Measurements from ENCODE around the gene RUNX2. TPM values are rescaled to one million over a fixed set of nuclear protein-coding genes. Genes with fewer than 3 reads are reported as not detected.

The RUNX2 gene
- total and polyA plus RNA-seq, 2 experiments from 2014 or later = 0.66 to 1.7 TPM

GRCh38 chr6:45562171-45562570 lies 234.0 kb downstream of the RUNX2 start:
- no peaks in the 10 kb centered on the region for H3K9me3 Mint-ChIP-seq
- H3K4me2 ChIP-seq = no peak overlapping the region
- ATAC-seq = no peak
- H2AFZ ChIP-seq = no peak overlapping the region
- no peaks in the 10 kb centered on the region for H3K27me3 ChIP-seq (ENCODE audit: insufficient read depth)
- TF ChIP-seq POLR2AphosphoS5 (IDR thresholded peaks at IDR 0.05; ENCODE audit: low read depth) (no peak), NANOG (IDR thresholded peaks at IDR 0.05; ENCODE audit: borderline replicate concordance) (no peak), EZH2phosphoT487 (IDR thresholded peaks at IDR 0.05; ENCODE audit: unreplicated experiment) (no peak), JUNB (IDR thresholded peaks at IDR 0.05; ENCODE audit: unreplicated experiment) (no peak), CTCF (conservative IDR thresholded peaks at IDR 0.05; ENCODE audit: low read depth in 2 of 2) (no peak), ZNF114 (CRISPR knock-in tag; IDR thresholded peaks at IDR 0.05) (no peak), STAT1 (IDR thresholded peaks at IDR 0.05; ENCODE audit: unreplicated experiment) (no peak), ZNF331 (CRISPR knock-in tag; IDR thresholded peaks at IDR 0.05; ENCODE audit: low read depth) (no peak), EZH2 (IDR thresholded peaks at IDR 0.05; ENCODE audit: low read depth, unreplicated experiment) (no peak), REST (IDR thresholded peaks at IDR 0.05; ENCODE audit: unreplicated experiment) (no peak), CREB1 (CRISPR knock-in tag; IDR thresholded peaks at IDR 0.05; ENCODE audit: low read depth) (no peak)
- TF ChIP-seq, protein P1, sequence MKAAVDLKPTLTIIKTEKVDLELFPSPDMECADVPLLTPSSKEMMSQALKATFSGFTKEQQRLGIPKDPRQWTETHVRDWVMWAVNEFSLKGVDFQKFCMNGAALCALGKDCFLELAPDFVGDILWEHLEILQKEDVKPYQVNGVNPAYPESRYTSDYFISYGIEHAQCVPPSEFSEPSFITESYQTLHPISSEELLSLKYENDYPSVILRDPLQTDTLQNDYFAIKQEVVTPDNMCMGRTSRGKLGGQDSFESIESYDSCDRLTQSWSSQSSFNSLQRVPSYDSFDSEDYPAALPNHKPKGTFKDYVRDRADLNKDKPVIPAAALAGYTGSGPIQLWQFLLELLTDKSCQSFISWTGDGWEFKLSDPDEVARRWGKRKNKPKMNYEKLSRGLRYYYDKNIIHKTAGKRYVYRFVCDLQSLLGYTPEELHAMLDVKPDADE (IDR thresholded peaks at IDR 0.05) = no peak
- TF ChIP-seq, protein P2, sequence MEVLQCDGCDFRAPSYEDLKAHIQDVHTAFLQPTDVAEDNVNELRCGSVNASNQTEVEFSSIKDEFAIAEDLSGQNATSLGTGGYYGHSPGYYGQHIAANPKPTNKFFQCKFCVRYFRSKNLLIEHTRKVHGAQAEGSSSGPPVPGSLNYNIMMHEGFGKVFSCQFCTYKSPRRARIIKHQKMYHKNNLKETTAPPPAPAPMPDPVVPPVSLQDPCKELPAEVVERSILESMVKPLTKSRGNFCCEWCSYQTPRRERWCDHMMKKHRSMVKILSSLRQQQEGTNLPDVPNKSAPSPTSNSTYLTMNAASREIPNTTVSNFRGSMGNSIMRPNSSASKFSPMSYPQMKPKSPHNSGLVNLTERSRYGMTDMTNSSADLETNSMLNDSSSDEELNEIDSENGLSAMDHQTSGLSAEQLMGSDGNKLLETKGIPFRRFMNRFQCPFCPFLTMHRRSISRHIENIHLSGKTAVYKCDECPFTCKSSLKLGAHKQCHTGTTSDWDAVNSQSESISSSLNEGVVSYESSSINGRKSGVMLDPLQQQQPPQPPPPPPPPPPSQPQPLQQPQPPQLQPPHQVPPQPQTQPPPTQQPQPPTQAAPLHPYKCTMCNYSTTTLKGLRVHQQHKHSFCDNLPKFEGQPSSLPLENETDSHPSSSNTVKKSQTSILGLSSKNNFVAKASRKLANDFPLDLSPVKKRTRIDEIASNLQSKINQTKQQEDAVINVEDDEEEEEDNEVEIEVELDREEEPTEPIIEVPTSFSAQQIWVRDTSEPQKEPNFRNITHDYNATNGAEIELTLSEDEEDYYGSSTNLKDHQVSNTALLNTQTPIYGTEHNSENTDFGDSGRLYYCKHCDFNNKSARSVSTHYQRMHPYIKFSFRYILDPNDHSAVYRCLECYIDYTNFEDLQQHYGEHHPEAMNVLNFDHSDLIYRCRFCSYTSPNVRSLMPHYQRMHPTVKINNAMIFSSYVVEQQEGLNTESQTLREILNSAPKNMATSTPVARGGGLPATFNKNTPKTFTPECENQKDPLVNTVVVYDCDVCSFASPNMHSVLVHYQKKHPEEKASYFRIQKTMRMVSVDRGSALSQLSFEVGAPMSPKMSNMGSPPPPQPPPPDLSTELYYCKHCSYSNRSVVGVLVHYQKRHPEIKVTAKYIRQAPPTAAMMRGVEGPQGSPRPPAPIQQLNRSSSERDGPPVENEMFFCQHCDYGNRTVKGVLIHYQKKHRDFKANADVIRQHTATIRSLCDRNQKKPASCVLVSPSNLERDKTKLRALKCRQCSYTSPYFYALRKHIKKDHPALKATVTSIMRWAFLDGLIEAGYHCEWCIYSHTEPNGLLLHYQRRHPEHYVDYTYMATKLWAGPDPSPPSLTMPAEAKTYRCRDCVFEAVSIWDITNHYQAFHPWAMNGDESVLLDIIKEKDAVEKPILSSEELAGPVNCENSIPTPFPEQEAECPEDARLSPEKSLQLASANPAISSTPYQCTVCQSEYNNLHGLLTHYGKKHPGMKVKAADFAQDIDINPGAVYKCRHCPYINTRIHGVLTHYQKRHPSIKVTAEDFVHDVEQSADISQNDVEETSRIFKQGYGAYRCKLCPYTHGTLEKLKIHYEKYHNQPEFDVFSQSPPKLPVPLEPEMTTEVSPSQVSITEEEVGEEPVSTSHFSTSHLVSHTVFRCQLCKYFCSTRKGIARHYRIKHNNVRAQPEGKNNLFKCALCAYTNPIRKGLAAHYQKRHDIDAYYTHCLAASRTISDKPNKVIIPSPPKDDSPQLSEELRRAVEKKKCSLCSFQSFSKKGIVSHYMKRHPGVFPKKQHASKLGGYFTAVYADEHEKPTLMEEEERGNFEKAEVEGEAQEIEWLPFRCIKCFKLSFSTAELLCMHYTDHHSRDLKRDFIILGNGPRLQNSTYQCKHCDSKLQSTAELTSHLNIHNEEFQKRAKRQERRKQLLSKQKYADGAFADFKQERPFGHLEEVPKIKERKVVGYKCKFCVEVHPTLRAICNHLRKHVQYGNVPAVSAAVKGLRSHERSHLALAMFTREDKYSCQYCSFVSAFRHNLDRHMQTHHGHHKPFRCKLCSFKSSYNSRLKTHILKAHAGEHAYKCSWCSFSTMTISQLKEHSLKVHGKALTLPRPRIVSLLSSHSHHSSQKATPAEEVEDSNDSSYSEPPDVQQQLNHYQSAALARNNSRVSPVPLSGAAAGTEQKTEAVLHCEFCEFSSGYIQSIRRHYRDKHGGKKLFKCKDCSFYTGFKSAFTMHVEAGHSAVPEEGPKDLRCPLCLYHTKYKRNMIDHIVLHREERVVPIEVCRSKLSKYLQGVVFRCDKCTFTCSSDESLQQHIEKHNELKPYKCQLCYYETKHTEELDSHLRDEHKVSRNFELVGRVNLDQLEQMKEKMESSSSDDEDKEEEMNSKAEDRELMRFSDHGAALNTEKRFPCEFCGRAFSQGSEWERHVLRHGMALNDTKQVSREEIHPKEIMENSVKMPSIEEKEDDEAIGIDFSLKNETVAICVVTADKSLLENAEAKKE (CRISPR knock-in tag; IDR thresholded peaks at IDR 0.05) = no peak
- no peaks in the 10 kb centered on the region for H4K20me1 ChIP-seq (replicated peaks; ENCODE audit: insufficient read depth)
- no peaks in the 10 kb centered on the region for H3F3A ChIP-seq (replicated peaks; ENCODE audit: low read depth)
- H3K36me3 ChIP-seq (ENCODE audit: insufficient read depth) = no peaks in the 10 kb centered on the region
- H3K79me2 ChIP-seq (replicated peaks; ENCODE audit: insufficient read depth) = no peaks in the 10 kb centered on the region
- no peaks in the 10 kb centered on the region for H3K36me3 Mint-ChIP-seq (ENCODE audit: low read depth)
- H3K27ac ChIP-seq (ENCODE audit: low read depth) = no peak overlapping the region
- no peak overlapping the region for H3K4me3 Mint-ChIP-seq
- DNase-seq (ENCODE audit: low spot score) = no peak
- no peaks in the 10 kb centered on the region for H3K4me1 ChIP-seq (ENCODE audit: insufficient read depth)
- H3K27me3 Mint-ChIP-seq (ENCODE audit: insufficient read depth, low read depth, poor library complexity) = peaks cover 2% of the 10 kb centered on the region
- H3K4me3 ChIP-seq = no peak overlapping the region
- H3K27ac Mint-ChIP-seq = no peak overlapping the region
- peaks cover 5% of the 10 kb centered on the region; the same call in 2 of the 3 replicates for H3K4me1 Mint-ChIP-seq
- peaks cover 11% of the 10 kb centered on the region; the same call in 1 of the 2 replicates for H3K9me2 ChIP-seq (ENCODE audit: insufficient read depth)
